GM18870 (cell line): Measurements from ENCODE around the gene PLAU.
A peak's percentile ranks its signal among the peaks of the same experiment; 100 is the strongest.
"Not testable (repeated sequence)": the region's sequence is repeated elsewhere in the genome, so short reads cannot be mapped to it uniquely, and the experiment has no call there.

ENCODE experiments used
- ATAC-seq: cut with Tn5 transposase; IDR thresholded peaks from one replicate; pipeline ENCODE4 v1.9.1; 2021; ENCODE audit warnings: moderate library complexity; ENCODE audit not compliant: unreplicated experiment

Gene PLAU

DNA sequence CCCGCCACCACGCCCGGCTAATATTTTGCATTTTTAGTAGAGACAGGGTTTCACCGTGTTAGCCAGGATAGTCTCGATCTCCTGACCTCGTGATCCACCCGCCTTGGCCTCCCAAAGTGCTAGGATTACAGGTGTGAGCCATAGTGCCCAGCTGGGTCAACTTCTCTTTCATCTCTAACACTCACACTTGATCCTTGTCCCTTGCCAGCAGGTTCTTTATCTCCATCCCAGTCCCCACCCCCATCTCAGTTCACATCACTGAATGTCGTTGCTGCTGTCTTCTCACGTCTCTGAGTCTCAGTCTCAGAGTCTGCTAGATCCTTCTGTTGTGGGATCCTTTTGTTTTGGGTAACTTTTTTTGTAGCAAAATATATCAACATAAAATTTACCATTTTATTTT lies 15.6 kb upstream of the PLAU start:
- not testable (repeated sequence) for ATAC-seq

- no peak for ATAC-seq
These were observed 13.2 kb upstream of the PLAU start for GRCh38 chr10:73897693-73898092.

DNA sequence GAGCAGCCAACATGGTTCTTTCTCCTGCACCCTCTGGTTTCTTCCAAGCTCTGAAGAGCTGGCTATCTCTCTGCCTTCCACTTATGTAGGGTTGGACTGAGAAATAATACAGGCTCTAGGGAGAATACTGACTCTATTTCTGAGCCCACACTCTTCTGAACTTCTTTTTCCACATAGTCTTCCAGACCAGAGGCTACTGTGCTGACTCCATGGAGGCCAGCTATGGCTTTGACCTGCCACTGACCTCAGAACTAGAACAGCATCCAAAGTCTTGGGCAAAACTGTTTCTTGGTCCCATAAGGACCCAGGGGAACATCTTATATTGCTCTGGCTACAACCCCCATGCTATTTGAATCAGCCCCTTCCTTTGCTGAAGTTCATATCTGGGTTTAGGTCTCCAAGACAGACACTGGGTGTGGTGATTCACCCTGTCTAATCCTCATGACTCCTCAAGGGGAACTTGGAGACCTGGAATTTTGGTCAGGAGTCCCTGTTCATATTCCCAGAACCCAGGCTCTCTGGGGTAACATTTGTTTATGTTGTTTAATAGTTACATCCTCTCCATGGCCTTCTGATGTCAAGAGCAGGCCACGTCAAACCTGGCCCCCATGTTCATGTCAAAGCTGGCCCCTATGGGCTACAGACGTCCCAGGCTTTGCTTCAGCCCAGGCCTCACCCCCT lies 12.1 kb upstream of the PLAU start:
- no peak for ATAC-seq

DNA sequence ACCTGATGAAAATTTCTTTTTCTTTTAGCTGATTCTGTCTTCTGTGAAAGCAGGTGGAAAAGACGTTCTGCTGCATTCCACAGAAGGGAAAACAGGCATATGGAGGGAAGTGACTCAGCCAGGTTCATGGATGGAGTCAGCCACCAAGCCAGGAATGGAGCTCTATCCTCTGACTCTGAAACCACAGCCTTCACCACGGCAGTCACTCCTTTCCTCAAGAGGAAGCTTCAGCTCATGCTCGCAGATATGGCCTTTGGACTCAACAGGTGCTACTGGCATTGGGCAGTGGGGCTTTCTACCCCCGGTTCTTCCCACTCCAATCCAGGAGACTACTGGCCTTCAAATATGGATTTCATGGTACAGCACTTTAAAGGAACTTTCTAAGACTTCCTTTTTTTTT lies 11.5 kb upstream of the PLAU start:
- ATAC-seq, result no peak

DNA sequence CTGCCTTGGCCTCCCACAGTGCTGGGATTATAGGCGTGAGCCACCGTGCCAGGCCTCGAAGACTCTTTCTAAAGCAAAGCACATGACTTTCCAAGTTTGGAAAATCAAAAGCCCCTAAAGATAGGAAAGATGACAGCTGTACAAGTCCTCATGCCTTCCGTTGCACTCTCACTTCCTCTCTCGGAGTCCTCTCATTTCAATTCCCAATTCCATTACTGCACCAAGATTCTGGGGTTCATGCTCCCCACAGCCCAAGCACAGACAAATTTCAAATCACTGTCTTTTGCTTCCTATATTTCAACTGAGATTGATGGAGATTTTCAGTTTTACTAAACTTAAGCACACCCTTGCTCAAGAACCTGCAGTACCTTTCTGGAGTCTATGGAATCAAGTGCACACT lies 10.9 kb upstream of the PLAU start:
- ATAC-seq, result no peak

DNA sequence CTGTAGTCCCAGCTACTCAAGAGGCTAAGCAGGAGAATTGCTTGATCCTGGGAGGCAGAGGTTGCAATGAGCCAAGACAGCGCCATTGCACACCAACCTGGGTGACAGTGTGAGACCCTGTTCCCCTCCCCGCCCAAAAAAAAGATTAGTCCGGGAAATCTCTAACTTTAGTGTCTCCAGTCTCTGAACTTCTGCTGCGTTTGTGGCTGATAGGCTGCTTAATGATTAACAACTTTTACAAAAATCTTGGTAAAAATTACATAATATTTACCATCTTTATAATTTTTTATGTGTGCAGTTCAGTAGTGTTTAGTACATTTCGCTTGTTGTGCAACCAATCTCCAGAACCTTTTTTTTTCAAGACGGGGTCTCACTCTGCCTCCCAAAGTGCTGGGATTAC lies 9.7 kb upstream of the PLAU start:
- no peak for ATAC-seq

GRCh38 chr10:73902351-73902750 lies 8.6 kb upstream of the PLAU start:
- ATAC-seq, result no peak

DNA sequence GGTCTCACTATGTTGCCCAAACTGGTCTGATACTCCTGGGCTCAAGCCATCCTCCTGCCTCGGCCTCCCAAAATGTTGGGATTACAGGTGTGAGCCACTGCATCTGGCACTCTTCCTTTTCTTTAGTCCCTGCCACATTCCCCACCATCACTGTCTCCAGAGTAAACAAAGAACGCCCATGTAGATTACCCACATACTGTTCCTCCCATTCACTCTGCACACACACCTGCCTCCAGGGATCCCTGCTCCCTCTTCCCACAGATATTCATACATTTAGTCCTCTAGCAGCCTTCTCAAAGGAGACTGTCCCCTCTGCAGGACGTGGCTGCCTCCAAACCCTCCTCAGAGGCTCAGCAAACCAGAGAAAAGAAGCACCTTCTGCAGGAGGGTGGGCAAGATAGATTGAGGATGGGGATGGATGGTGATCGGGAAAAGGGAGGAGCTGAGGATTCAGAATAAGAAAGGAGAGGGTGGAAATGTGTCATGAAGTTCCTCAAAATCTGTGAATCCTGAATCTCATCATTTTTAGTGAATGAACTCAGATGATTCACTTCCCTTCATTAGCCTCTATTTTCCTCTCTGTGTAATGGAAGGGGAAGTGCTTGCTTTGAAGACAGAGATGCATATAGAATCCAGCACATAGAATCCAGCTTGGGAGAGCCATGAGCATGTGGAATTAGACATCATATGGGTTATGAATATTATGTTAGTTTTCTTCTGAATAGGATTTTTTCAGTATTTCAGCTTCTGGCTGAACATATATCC lies 5.5 kb upstream of the PLAU start:
- ATAC-seq, result no peak

- ATAC-seq, result no peak
These were observed 4.1 kb upstream of the PLAU start for GRCh38 chr10:73906524-73907447.

DNA sequence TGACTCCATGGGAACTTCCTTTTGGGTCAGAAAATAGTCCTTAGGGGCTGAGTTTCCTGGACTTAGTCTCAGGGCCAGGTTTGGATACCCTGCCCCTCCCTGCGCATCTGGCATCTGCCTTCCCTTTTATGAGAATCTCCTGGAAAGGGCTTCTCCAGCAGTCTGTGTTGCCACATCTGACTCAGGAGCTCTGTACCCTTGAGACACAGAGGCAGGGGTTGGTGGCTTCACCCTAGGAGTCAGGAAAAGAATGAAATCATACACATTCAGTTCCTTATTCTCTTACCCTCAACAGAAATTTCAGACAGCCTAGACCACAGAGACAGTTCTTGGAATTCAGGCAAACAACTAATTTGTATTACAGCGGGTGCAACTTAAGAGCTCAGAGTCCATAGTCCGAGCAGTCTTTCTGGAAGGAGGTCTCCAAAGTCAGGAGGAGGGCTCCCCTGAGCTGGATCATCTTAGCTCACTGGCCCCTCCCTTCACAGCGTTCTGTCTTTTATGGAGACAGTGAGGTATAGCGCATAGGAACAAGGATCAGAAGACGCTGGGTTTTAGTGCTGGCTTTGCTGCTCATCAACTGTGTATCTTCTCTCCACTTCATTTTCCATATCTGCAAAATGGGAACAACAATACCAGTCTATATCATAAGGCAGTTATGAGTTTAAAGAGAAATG lies 3.0 kb upstream of the PLAU start:
- ATAC-seq, result no peak

GRCh38 chr10:73908853-73909539 lies 1.9 kb upstream of the PLAU start:
- ATAC-seq, result peak; percentile 54

DNA sequence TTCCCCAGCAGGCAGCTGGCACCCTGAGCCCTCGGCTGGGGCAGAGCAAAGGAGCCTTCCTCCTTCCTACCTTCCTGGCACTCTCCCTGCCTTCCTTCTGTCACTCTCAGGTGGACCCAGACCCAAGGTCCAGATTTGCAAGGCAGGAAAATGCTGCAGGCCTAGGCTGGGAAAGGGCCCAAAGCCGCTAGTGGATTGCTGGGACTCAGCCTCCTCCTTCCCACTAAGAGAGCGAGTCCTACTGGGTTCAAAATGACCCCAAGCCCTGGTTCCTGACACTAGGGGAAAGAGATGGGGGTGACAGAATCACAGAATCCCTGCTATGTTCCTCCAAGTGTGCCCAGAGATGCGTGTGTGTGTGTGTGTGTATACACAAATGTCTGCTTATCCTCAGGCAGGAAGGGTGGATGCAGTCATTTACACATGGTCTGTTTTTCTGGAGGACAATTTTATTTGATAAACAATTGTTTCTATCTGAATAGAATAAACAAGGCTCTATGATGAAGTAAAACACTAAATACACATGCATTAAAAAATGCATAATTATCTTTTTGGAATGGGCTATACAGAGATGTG lies 1.3 kb upstream of the PLAU start:
- ATAC-seq, result no peak

- ATAC-seq, result no peak
These were observed 550 bp upstream of the PLAU start for GRCh38 chr10:73910401-73910763.

DNA sequence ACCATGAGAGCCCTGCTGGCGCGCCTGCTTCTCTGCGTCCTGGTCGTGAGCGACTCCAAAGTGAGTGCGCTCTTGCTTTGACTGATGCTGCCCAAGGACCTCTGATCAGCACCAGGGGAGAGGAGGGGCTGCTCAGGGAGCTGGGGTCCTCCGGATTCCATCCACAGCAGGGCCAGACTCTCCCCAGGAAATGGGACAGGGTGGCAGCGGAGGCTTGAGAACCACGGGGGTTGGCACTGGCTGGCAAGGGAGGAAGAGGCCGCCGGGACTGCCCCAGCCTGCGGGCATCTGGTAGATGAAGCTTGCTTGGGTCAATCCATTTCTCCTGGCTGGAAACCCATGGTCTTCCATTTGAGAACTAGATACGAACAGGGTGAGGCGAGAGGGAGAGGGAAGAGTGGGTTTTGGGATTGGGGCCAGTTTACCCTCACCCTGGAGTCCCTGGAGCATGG lies 647 bp downstream of the PLAU start:
- no peak for ATAC-seq

DNA sequence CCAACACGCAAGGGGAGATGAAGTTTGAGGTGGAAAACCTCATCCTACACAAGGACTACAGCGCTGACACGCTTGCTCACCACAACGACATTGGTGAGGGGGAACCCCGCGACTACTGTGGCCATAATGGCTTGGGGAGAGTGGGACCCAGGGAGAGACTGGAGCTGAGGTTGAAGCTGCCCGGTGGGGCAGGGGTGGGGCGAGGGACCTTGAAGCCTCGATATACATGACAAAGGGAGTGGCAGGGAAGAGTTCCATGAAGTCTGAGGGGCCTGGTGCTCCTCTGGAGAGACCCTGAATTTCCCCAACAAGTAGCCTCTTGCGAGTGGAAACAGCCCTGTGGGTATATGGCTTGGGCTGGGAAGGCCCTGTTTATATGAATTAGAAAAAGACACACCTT lies 3.1 kb downstream of the PLAU start:
- ATAC-seq, result no peak

DNA sequence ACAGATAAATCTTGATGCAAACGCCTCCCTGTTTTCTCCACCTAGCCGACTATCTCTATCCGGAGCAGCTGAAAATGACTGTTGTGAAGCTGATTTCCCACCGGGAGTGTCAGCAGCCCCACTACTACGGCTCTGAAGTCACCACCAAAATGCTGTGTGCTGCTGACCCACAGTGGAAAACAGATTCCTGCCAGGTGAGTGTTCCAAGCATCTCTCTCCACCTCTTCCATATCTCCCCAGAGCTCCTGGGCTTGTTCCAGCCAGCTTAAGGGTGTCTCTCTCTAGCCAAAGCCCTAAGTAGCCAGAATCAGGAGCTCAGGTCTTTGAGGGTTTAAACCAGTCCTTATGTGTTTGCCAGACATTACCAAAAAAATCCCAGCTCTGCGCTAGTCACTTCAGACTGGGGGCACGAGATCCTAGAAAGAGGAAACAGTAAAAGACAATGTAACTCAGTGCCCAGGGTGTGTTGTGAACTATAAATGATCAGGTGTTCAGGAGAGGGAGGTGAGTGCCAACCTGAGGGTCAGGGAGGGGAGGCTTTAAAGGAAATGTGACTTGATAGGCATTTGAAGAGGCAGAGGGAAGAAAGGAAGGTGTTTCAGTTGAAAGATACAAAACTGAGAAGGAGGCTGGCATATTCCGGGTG lies 4.4 kb downstream of the PLAU start:
- ATAC-seq, result no peak

- no peak for ATAC-seq
These were observed 6.0 kb downstream of the PLAU start for GRCh38 chr10:73916761-73917470.

DNA sequence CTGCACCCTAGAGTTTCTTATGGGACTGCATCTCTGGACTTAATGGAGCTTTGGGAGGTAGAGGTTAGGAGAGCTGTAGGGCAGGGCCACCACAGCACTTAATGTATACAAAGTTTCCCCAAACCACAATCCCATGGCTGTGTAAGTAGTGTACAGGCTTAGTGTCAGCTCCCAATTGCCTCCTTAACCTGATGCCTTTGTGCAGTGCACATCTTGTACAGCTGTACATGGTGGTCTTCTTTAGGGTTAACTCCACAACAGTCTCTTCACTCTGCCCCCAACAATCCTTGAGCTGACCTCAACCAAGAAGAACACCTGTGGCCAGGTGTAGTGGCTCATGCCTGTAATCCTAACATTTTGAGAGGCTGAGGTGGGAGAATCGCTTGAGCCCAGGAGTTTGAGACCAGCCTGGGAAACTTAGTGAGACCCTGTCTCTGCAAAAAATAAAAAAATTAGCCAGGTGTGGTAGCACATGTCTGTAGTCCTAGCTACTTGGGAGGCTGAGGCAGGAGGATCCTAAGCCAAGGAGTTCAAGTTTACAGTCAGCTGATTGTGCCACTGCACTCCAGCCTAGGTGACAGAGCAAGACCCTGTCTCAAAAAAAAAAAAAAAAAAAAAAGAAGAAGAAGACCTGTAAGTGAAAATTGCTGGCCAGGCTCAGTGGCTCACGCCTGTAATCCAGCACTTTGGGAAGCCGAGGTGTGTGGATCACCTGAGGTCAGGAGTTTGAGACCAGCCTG lies 6.8 kb downstream of the PLAU start:
- no peak for ATAC-seq
